GM21723 (cell line): ENCODE results near the gene ZSWIM7.

Source experiments
- ATAC-seq: cut with Tn5 transposase; IDR thresholded peaks from one replicate; pipeline ENCODE4 v1.9.1; 2021; ENCODE audit warnings: mild to moderate bottlenecking, moderate library complexity; ENCODE audit not compliant: unreplicated experiment

ZSWIM7 gene

DNA sequence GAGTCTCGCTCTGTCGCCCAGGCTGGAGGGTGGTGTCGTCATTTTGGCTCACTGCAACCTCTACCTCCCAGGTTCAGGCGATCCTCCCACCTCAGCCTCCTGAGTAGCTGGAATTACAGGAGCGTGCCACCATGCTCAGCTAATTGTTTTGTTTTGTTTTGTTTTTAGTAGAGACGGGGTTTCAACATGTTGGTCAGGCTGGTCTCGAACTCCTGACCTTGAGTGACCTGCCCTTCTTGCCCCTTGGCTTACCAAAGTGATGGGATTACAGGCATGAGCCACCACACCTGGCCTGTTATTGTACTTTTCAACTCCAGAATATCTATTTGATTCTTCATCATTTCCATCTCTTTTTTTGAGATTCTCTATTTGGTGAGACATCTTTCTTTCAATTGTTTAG, 63.6 kb downstream of the ZSWIM7 start:
- ATAC-seq, result no peak

DNA sequence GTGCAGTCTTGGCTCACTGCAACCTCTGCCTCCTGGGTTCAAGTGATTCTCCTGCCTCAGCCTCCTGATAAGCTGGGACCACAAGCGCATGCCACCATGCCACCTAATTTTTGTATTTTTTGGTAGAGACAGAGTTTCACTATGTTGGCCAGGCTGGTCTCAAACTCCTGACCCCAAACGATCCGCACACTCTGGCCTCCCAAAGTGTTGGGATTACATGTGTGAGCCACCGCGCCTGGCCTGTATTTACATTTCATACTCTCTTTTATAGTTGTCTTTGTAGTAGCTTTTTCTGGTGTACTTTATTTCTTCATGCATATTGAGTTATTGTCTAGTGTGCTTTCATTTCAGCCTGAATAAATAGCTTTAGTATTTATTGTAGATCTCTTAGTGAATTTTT, 64.6 kb downstream of the ZSWIM7 start:
- ATAC-seq, result no peak

DNA sequence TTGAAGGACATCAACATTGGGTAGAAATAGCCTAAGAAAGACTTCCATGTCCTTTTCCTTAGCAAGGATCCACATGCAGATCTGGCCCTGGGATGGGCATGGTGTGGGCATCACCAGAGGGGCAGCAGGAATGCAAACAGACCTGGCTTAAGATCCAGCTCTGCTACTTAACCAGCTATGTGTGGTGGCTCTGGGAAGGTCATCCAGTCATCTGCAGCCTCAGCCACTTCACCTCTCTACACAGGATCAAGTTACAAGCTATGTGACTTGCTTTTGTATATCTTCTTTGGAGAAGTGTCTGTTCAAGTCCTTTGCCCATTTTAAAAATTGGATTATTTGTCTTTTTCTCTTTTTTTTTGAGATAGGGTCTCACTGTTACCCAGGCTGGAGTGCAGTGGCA, 68.1 kb downstream of the ZSWIM7 start:
- ATAC-seq, result no peak

DNA sequence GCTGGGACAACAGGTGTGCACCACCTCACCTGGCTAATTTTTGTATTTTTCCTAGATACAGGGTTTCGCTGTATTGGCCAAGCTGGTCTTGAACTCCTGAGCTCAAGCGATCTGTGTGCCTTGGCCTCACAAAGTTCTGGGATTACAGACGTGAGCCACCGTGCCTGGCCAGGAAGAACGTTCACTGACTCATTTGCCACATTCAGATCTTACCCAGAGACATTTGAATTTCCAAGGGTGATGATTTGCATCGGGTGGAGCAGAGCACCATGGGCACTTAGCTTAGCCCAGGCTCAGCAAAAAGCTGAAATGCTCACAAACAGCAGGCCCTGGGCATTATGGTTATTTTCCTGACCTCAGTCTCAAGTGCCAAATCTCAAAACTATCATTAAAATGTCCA, 69.1 kb downstream of the ZSWIM7 start:
- ATAC-seq, result no peak

DNA sequence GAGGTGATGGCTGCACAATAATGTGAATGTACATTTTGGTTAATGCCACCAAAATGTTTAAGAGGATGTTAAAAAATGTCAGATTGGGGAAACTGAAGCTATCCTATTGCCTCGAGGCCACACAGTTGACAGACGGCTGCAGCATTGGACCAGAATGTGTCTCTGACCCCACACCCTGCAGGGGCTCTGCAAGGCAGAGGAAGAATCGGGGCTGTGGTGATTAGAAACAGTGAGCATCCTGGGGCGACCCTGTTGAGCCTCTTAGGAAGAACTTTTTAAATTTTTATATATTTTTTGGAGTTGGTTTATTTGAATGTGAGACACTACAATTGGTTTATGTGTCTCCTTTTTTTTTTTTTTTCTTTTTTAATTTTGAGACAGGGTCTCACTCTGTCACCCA, 69.6 kb downstream of the ZSWIM7 start:
- ATAC-seq, result no peak

DNA sequence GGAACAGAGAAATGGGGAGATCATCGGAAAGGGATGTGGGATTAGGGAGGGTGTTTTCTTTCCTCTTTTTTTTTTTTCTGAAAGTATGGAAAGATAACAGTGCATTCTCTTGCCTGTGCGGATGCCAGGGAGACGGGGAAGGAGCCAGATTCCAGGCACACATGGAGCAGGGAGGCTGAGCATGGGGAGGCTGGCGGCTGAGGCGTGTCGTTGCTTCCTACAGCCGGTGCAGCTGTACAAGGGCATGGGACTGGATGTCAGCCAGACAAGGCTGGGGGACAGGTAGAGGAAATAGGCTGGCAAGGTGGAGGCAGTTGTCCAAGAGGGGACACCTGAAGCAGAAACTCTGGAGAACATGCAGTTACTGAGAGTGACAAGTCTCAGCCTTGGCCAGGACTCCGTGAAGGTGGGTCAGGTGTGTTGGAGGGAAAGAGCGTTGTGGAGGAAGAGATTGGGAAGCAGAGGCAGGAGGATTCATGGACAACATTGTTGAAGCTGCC, 71.2 kb downstream of the ZSWIM7 start:
- ATAC-seq, result no peak
